ENCODE results near the gene SPNS3. TPM values are rescaled to one million over a fixed set of nuclear protein-coding genes. Genes with fewer than 3 reads are reported as not detected.

The SPNS3 gene
- polyA plus RNA-seq, 1 donor (not counting 4 experiments of a cell fraction or from before 2014, with no cell fraction given), result not detected

GRCh38 chr17:4501295-4501949 lies 67.7 kb downstream of the SPNS3 start:
- Histone ChIP-seq H3K9me1 (ENCODE audit: control insufficient read depth, extremely low read depth, insufficient read depth, low read length) (no peaks in the 10 kb centered on the region), H3K79me2 (ENCODE audit: control insufficient read depth, insufficient read depth, low read length) (no peaks in the 10 kb centered on the region), H3K4me3 (ENCODE audit: control insufficient read depth in 2 of 3, extremely low read depth in 1 of 3, insufficient read depth in 2 of 3, low read depth in 1 of 3, low read length in 3 of 3) (no peak overlapping the region), H3K36me3 (ENCODE audit: control insufficient read depth in 2 of 2, extremely low read depth in 1 of 2, insufficient read depth in 2 of 2, low read length in 2 of 2) (no peaks in the 10 kb centered on the region), H3K9ac (ENCODE audit: control insufficient read depth, extremely low read depth, insufficient read depth, low read length) (no peak overlapping the region), H3K4me2 (ENCODE audit: control insufficient read depth, extremely low read depth, insufficient read depth, low read depth, low read length) (no peak overlapping the region), H3K4me1 (ENCODE audit: control insufficient read depth, extremely low read depth, insufficient read depth, low read length) (peaks cover 16% of the 10 kb centered on the region), H3K9me3 (ENCODE audit: control insufficient read depth, low read depth, low read length) (no peaks in the 10 kb centered on the region), H3K27me3 (ENCODE audit: control insufficient read depth, extremely low read depth, insufficient read depth, low read length) (peaks cover 52% of the 10 kb centered on the region), H3K27ac (ENCODE audit: control insufficient read depth, insufficient read depth, low read length) (no peak overlapping the region), H2AFZ (ENCODE audit: control insufficient read depth, low read length) (no peak overlapping the region), H4K20me1 (ENCODE audit: control insufficient read depth, extremely low read depth, insufficient read depth, low read length) (peaks cover 3% of the 10 kb centered on the region)
- dilution Hi-C loops (cut with MboI; ENCODE audit: extremely low pct_ligation_motif_present, low sequenced_read_pairs), result no loop called here
- DNase-seq (ENCODE audit: low read depth, low spot score) (no peak), FAIRE-seq (no peak)
- no peak for TF ChIP-seq EZH2 (IDR thresholded peaks at IDR 0.05; ENCODE audit: low read length)
- no peak for TF ChIP-seq CTCF (optimal IDR thresholded peaks at IDR 0.05 in 1 of 3, IDR thresholded peaks at IDR 0.05 in 1 of 3, conservative IDR thresholded peaks at IDR 0.05 in 1 of 3; ENCODE audit: extremely low read depth in 1 of 3, insufficient read depth in 2 of 3, low read length in 3 of 3)

GRCh38 chr17:4502466-4503154 lies 68.9 kb downstream of the SPNS3 start:
- Histone ChIP-seq H3K27me3 (ENCODE audit: control insufficient read depth, extremely low read depth, insufficient read depth, low read length) (peaks cover 52% of the 10 kb centered on the region), H3K9me1 (ENCODE audit: control insufficient read depth, extremely low read depth, insufficient read depth, low read length) (no peaks in the 10 kb centered on the region), H4K20me1 (ENCODE audit: control insufficient read depth, extremely low read depth, insufficient read depth, low read length) (peaks cover 3% of the 10 kb centered on the region), H3K4me1 (ENCODE audit: control insufficient read depth, extremely low read depth, insufficient read depth, low read length) (peaks cover 8% of the 10 kb centered on the region), H3K9me3 (ENCODE audit: control insufficient read depth, low read depth, low read length) (no peaks in the 10 kb centered on the region), H2AFZ (ENCODE audit: control insufficient read depth, low read length) (no peak overlapping the region), H3K36me3 (ENCODE audit: control insufficient read depth in 2 of 2, extremely low read depth in 1 of 2, insufficient read depth in 2 of 2, low read length in 2 of 2) (no peaks in the 10 kb centered on the region), H3K79me2 (ENCODE audit: control insufficient read depth, insufficient read depth, low read length) (no peaks in the 10 kb centered on the region), H3K4me3 (ENCODE audit: control insufficient read depth in 2 of 3, extremely low read depth in 1 of 3, insufficient read depth in 2 of 3, low read depth in 1 of 3, low read length in 3 of 3) (no peak overlapping the region), H3K4me2 (ENCODE audit: control insufficient read depth, extremely low read depth, insufficient read depth, low read depth, low read length) (no peak overlapping the region), H3K27ac (ENCODE audit: control insufficient read depth, insufficient read depth, low read length) (no peak overlapping the region), H3K9ac (ENCODE audit: control insufficient read depth, extremely low read depth, insufficient read depth, low read length) (no peak overlapping the region)
- TF ChIP-seq CTCF (optimal IDR thresholded peaks at IDR 0.05 in 1 of 3, IDR thresholded peaks at IDR 0.05 in 1 of 3, conservative IDR thresholded peaks at IDR 0.05 in 1 of 3; ENCODE audit: extremely low read depth in 1 of 3, insufficient read depth in 2 of 3, low read length in 3 of 3) (no peak), EZH2 (IDR thresholded peaks at IDR 0.05; ENCODE audit: low read length) (no peak)
- dilution Hi-C loops (cut with MboI; ENCODE audit: extremely low pct_ligation_motif_present, low sequenced_read_pairs), result no loop called here
- DNase-seq (ENCODE audit: low read depth, low spot score) (no peak), FAIRE-seq (no peak)
